ENCODE results near the gene NDC1.
"Not testable (repeated sequence)": the region's sequence is repeated elsewhere in the genome, so short reads cannot be mapped to it uniquely, and the experiment has no call there.

NDC1 gene

GRCh38 chr1:53825306-53825705 lies 12.8 kb downstream of the NDC1 start:
- DNase-seq, result no peak

- no peak for DNase-seq
Measured at GRCh38 chr1:53822931-53823330, 15.2 kb downstream of the NDC1 start.

GRCh38 chr1:53821380-53821779 lies 16.7 kb downstream of the NDC1 start:
- no peak for DNase-seq

GRCh38 chr1:53819387-53819786 lies 18.7 kb downstream of the NDC1 start:
- DNase-seq, result no peak

GRCh38 chr1:53816584-53816983 lies 21.5 kb downstream of the NDC1 start:
- not testable (repeated sequence) for DNase-seq

- not testable (repeated sequence) for DNase-seq
Measured at GRCh38 chr1:53815484-53815883, 22.6 kb downstream of the NDC1 start.

- peak in 1 of 2 donors; percentile 1 for DNase-seq
Measured at GRCh38 chr1:53811414-53811851, 26.7 kb downstream of the NDC1 start.

- no peak for DNase-seq
Measured at GRCh38 chr1:53810497-53810896, 27.6 kb downstream of the NDC1 start.

- DNase-seq, result no peak
Measured at GRCh38 chr1:53810007-53810406, 28.1 kb downstream of the NDC1 start.

- no peak for DNase-seq
Measured at GRCh38 chr1:53807916-53808315, 30.2 kb downstream of the NDC1 start.

- DNase-seq, result no peak
Measured at GRCh38 chr1:53804791-53805505, 33.1 kb downstream of the NDC1 start.

- no peak for DNase-seq
Measured at GRCh38 chr1:53804181-53804580, 33.9 kb downstream of the NDC1 start.

- DNase-seq, result no peak
Measured at GRCh38 chr1:53800621-53801020, 37.5 kb downstream of the NDC1 start.

GRCh38 chr1:53799141-53799540 lies 39.0 kb downstream of the NDC1 start:
- DNase-seq, result no peak

- no peak for DNase-seq
Measured at GRCh38 chr1:53792806-53793205, 45.3 kb downstream of the NDC1 start.

- DNase-seq, result no peak
Measured at GRCh38 chr1:53787655-53788054, 50.4 kb downstream of the NDC1 start.

GRCh38 chr1:53783056-53783455 lies 55.0 kb downstream of the NDC1 start:
- no peak for DNase-seq

- no peak for DNase-seq
Measured at GRCh38 chr1:53781654-53782053, 56.4 kb downstream of the NDC1 start.

GRCh38 chr1:53777272-53777671 lies 60.8 kb downstream of the NDC1 start:
- no peak for DNase-seq

- DNase-seq, result no peak
Measured at GRCh38 chr1:53771648-53772047, 66.4 kb downstream of the NDC1 start.

GRCh38 chr1:53769780-53770179 lies 68.3 kb downstream of the NDC1 start:
- DNase-seq, result no peak

GRCh38 chr1:53769184-53769583 lies 68.9 kb downstream of the NDC1 start:
- no peak for DNase-seq

- no peak for DNase-seq
Measured at GRCh38 chr1:53766831-53767405, 71.2 kb downstream of the NDC1 start.

- DNase-seq, result no peak
Measured at GRCh38 chr1:53766194-53766742, 71.8 kb downstream of the NDC1 start.
